ENCODE results near the gene DPH3.

DNA sequence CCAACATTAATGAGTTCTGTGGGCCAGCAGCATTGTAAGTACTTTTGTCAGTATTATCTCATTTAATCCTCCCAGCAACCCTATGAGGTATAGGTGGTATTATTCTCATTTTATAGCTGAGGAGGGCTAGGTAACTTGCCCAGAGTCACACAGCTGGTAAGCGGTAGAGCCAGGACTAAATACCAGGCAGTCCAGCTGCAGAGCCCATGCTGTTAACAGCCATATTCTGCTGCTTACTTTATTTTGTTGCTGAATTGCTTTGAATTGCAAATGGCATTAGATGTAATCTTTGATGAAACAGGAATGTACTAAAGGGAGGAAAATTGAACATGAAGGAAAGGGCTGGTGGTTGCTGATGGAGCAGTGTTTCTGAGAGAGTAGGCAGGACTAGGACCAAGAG lies 19.9 kb upstream of the DPH3 start:
- TF ChIP-seq ZNF10 (tag by site-specific recombination; IDR thresholded peaks at IDR 0.05) (no peak), YY1 (tag by site-specific recombination; IDR thresholded peaks at IDR 0.05) (no peak), ZNF221 (tag by site-specific recombination; IDR thresholded peaks at IDR 0.05; ENCODE audit: borderline replicate concordance) (no peak)
- TF ChIP-seq, protein P1, sequence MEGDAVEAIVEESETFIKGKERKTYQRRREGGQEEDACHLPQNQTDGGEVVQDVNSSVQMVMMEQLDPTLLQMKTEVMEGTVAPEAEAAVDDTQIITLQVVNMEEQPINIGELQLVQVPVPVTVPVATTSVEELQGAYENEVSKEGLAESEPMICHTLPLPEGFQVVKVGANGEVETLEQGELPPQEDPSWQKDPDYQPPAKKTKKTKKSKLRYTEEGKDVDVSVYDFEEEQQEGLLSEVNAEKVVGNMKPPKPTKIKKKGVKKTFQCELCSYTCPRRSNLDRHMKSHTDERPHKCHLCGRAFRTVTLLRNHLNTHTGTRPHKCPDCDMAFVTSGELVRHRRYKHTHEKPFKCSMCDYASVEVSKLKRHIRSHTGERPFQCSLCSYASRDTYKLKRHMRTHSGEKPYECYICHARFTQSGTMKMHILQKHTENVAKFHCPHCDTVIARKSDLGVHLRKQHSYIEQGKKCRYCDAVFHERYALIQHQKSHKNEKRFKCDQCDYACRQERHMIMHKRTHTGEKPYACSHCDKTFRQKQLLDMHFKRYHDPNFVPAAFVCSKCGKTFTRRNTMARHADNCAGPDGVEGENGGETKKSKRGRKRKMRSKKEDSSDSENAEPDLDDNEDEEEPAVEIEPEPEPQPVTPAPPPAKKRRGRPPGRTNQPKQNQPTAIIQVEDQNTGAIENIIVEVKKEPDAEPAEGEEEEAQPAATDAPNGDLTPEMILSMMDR (tag by site-specific recombination; IDR thresholded peaks at IDR 0.05) = no peak
